H7 (cell line): ENCODE data around the gene TSPAN2. TPM values are rescaled to one million over a fixed set of nuclear protein-coding genes. Genes with fewer than 3 reads are reported as not detected.
"Not testable (repeated sequence)": the region's sequence is repeated elsewhere in the genome, so short reads cannot be mapped to it uniquely, and the experiment has no call there.

ENCODE experiments used
- DNase-seq: peaks from one replicate; pipeline ENCODE4 v3.0.0; 2012
- H3K27me3 ChIP-seq: 2 replicates; pipeline ENCODE4 v1.6.0; 2011; ENCODE audit warnings: mild to moderate bottlenecking, low read length; ENCODE audit not compliant: control insufficient read depth, insufficient read depth
- H3K36me3 ChIP-seq: replicated peaks from 2 replicates; pipeline ENCODE4 v1.5.1; 2011; ENCODE audit warnings: low read length; ENCODE audit not compliant: control insufficient read depth, insufficient read depth
- H3K4me3 ChIP-seq: 2 replicates; pipeline ENCODE4 v1.5.1; 2011; ENCODE audit warnings: low read depth, mild to moderate bottlenecking, control low read depth, low read length, moderate library complexity; ENCODE audit not compliant: insufficient read depth
- total RNA-seq: library from RNA; depleted of rRNA; stranded (reverse); fragments of >200 nt; shearing (Covaris generic); gene quantifications from 2 replicates; pipeline ENCODE4 v1.2.3, GENCODE V29; 2014

TSPAN2 gene
- total RNA-seq, 1 experiment from 2014 or later: 5.1 TPM

- H3K4me3 ChIP-seq: no peak overlapping the region
- H3K27me3 ChIP-seq: no peaks in the 10 kb centered on the region; the same call in 1 of the 2 replicates
- no peaks in the 10 kb centered on the region; the same call in 1 of the 2 replicates for H3K36me3 ChIP-seq
- DNase-seq: no peak
Observed at GRCh38 chr1:115057661-115058254, 31.5 kb downstream of the TSPAN2 start.

- no peak overlapping the region for H3K4me3 ChIP-seq
- peak; percentile 49 for DNase-seq
- H3K36me3 ChIP-seq: no peaks in the 10 kb centered on the region; the same call in 1 of the 2 replicates
- H3K27me3 ChIP-seq: no peaks in the 10 kb centered on the region; the same call in 1 of the 2 replicates
Observed at GRCh38 chr1:115056395-115056798, 32.9 kb downstream of the TSPAN2 start.

- DNase-seq: peak; percentile 67
- no peaks in the 10 kb centered on the region for H3K27me3 ChIP-seq
- no peaks in the 10 kb centered on the region for H3K36me3 ChIP-seq
- H3K4me3 ChIP-seq: no peak overlapping the region
Observed at GRCh38 chr1:115052454-115053083, 36.7 kb downstream of the TSPAN2 start.

- H3K36me3 ChIP-seq: no peaks in the 10 kb centered on the region
- no peak overlapping the region for H3K4me3 ChIP-seq
- no peaks in the 10 kb centered on the region for H3K27me3 ChIP-seq
- DNase-seq: no peak
Observed at GRCh38 chr1:115051850-115052249, 37.5 kb downstream of the TSPAN2 start.

GRCh38 chr1:115046751-115047150, 42.6 kb downstream of the TSPAN2 start:
- DNase-seq: no peak
- Histone ChIP-seq H3K36me3 (no peaks in the 10 kb centered on the region), H3K4me3 (no peak overlapping the region), H3K27me3 (no peaks in the 10 kb centered on the region)

- Histone ChIP-seq H3K4me3 (no peak overlapping the region), H3K27me3 (no peaks in the 10 kb centered on the region), H3K36me3 (no peaks in the 10 kb centered on the region)
- DNase-seq: no peak
Observed at GRCh38 chr1:115041654-115042053, 47.6 kb downstream of the TSPAN2 start.

GRCh38 chr1:115040501-115040900, 48.8 kb downstream of the TSPAN2 start:
- no peaks in the 10 kb centered on the region for H3K27me3 ChIP-seq
- no peak overlapping the region for H3K4me3 ChIP-seq
- no peak for DNase-seq
- H3K36me3 ChIP-seq: no peaks in the 10 kb centered on the region

GRCh38 chr1:115036814-115037507, 52.3 kb downstream of the TSPAN2 start:
- H3K36me3 ChIP-seq: no peaks in the 10 kb centered on the region
- H3K4me3 ChIP-seq: no peak overlapping the region
- no peak for DNase-seq
- H3K27me3 ChIP-seq: no peaks in the 10 kb centered on the region; the same call in 1 of the 2 replicates

- Histone ChIP-seq H3K27me3 (no peaks in the 10 kb centered on the region; the same call in 1 of the 2 replicates), H3K36me3 (no peaks in the 10 kb centered on the region), H3K4me3 (no peak overlapping the region)
- DNase-seq: no peak
Observed at GRCh38 chr1:115035652-115036051, 53.7 kb downstream of the TSPAN2 start.

GRCh38 chr1:115031595-115031994, 57.7 kb downstream of the TSPAN2 start:
- H3K36me3 ChIP-seq: no peaks in the 10 kb centered on the region
- DNase-seq: no peak
- H3K4me3 ChIP-seq: no peak overlapping the region
- H3K27me3 ChIP-seq: no peaks in the 10 kb centered on the region; the same call in 1 of the 2 replicates

- Histone ChIP-seq H3K4me3 (no peak within 1 kb of the TSS), H3K36me3 (no peaks in the 10 kb centered on the region), H3K27me3 (no peaks in the 10 kb centered on the region; the same call in 1 of the 2 replicates)
- no peak for DNase-seq
Observed at GRCh38 chr1:115029526-115029925, 59.8 kb downstream of the TSPAN2 start, which contains the start of gene TSHB. Gene TSHB (plus strand): TSS chr1:115029826. CDS start chr1:115033363, 3,537 bp downstream.

- no peaks in the 10 kb centered on the region for H3K36me3 ChIP-seq
- H3K4me3 ChIP-seq: no peak overlapping the region
- H3K27me3 ChIP-seq: no peaks in the 10 kb centered on the region
- no peak for DNase-seq
Observed at GRCh38 chr1:115023593-115023992, 65.7 kb downstream of the TSPAN2 start.

- no peaks in the 10 kb centered on the region for H3K36me3 ChIP-seq
- no peaks in the 10 kb centered on the region for H3K27me3 ChIP-seq
- no peak overlapping the region for H3K4me3 ChIP-seq
- no peak for DNase-seq
Observed at GRCh38 chr1:115021145-115021544, 68.2 kb downstream of the TSPAN2 start.

- not testable (repeated sequence) for H3K4me3 ChIP-seq, H3K36me3 ChIP-seq, DNase-seq, H3K27me3 ChIP-seq
Observed at GRCh38 chr1:115019549-115019948, 69.8 kb downstream of the TSPAN2 start.

- H3K36me3 ChIP-seq: no peaks in the 10 kb centered on the region
- no peak for DNase-seq
- H3K4me3 ChIP-seq: no peak overlapping the region
- no peaks in the 10 kb centered on the region for H3K27me3 ChIP-seq
Observed at GRCh38 chr1:115013792-115014191, 75.5 kb downstream of the TSPAN2 start.
